NCI-H524 (cell line): ENCODE measurements around the gene CLPX.
"Not testable (repeated sequence)": the region's sequence is repeated elsewhere in the genome, so short reads cannot be mapped to it uniquely, and the experiment has no call there.

Experiments used
- DNase-seq, 2 experiments: peaks; one replicate each; lab custom pipeline; 2025; lab: John Stamatoyannopoulos, UW

The CLPX gene

DNA sequence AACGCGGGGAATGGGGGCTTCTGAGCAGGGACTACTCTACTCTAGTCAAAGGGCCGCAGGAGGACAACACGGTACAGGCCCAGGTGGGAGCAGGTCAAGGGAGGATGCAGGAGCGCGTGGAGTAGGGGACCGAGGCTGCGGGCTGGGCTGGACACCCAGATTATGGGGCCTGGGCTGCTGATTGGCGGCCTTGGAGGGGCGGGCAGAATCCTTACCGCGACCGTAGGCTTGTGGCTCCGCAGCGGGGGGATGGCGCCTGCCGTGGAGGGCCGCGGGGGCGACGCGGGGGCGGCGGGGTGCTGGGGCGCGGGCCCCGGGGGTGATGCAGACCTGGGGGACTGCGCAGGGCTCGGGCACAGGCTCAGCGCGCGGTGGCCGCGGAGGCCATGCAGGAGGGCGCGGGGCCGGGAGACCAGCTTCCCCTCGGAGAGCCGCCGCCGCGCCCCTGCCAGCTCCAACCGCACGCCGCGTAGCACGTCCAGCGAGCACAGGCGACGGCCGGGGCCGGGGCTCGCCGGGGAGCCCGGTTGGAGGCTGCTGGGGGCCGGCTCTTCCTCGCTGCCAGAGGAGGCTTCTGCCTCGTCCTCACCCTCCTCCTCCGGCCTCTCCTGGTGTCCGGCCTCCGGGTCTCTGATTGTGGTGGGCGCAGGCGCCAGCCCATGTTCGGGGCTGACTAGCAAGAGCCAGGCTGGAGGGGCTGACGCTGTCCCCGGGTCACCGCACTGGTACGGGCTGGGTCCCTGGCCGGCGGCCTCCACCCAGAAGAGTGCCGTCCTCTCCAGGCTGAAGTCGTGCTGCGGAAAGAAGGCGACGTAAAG is 83.0 kb downstream of the CLPX start:
- DNase-seq: no peak

DNA sequence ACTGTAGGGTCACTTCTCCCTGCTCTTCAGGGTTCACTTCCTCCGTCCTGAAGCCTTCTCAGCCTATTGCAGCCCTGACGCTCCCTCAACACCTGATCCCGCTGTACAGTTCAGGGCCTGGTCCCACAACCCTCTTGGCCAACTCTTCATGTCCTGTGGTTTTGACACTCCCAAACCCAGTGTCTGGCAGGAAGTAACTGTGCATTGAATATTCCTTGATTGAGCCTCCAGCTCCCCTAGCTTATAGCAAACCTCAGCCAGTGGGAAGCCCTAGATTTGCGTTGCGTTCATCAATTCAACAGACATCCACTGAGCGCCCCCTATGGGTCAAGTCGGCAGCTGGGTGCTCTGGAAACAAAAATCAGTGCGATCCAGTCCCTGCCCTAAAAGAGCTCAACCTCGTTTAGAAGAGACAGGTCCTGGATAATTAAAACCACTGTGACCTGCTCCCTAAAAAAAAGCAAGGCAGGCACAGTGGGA is 83.7 kb downstream of the CLPX start:
- DNase-seq: no peak

DNA sequence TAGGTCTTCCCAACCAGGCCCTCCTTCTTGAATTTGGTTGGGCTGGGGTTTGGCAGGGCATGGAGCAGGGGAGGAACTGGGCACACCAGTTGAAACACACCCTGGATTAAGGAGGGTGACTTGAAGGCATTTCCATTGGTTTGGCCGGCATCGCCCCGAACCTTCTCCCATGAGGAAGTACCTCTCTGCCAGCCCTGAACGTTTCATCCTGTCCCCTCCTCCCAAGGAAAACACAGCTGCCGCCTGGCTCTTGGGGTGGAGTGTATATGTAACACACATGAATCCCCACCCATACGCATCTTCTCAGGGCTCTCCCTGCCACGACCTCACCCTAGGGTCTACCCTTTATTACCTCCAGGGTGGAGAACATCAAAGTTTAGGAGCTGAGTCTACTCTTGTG is 84.7 kb downstream of the CLPX start:
- DNase-seq: no peak

DNA sequence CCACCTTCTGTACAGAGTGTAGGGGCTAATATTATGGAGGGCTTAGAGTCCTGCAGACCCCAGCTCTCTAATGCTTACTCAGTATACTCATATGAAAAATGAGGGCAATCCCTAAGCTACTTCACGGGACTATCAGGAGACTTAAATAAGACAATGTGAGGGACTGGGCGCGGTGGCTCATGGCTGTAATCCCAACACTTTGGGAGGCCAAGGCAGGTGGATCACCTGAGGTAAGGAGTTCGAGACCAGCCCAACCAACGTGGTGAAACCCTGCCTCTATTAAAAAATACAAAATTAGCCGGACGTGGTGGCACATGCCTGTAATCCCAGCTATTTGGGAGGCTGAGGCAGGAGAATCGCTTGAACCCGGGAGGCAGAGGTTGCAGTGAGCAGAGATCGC is 85.3 kb downstream of the CLPX start:
- not testable (repeated sequence) for DNase-seq

DNA sequence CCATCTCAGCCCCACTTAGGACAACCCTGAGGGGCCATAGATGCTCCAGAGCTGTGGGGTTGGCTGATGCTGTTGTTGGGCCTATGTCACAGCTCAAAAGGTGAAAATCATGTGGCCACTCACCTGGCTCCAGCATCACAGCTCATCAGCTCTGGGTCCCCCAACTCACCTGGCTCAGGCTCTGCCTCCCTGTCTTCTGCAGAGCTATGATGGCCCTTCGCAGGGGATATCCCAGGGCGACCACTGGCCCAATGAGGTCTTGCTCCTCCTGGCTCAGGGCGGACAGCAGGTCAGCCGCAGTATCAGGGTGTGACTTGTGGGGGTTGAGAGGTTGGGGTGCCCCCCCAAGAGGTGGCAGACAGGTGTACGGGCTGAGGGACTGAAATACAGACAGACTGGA is 85.8 kb downstream of the CLPX start:
- no peak for DNase-seq
